OCI-LY1 (cell line): ENCODE data around the gene TMCC2.
A peak's percentile ranks its signal among the peaks of the same experiment; 100 is the strongest.

Experiments used
- H2AFZ ChIP-seq: fragments of 200-600 bp; sonication (generic), shearing (Covaris generic); 2 replicates; pipeline ENCODE4 v1.6.0; 2014; ENCODE audit warnings: antibody characterized with exemption, mild to moderate bottlenecking, low read length
- H3F3A ChIP-seq: fragments of 200-600 bp; sonication (generic), shearing (Covaris generic); 2 replicates; pipeline ENCODE4 v1.6.0; 2014; ENCODE audit warnings: mild to moderate bottlenecking, antibody characterized with exemption, low read length, moderate library complexity; ENCODE audit not compliant: insufficient read depth
- H3K27ac ChIP-seq: fragments of 200-600 bp; sonication (generic); 2 replicates; pipeline ENCODE4 v1.5.1; 2014; ENCODE audit warnings: low read length, mixed run types, mild to moderate bottlenecking, low read depth; ENCODE audit not compliant: poor library complexity, severe bottlenecking
- H3K27me3 ChIP-seq: fragments of 200-600 bp; sonication (generic); 2 replicates; pipeline ENCODE4 v1.6.0; 2014; ENCODE audit warnings: antibody characterized with exemption, mild to moderate bottlenecking, low read length, moderate library complexity; ENCODE audit not compliant: insufficient read depth
- H3K36me3 ChIP-seq: fragments of 200-600 bp; sonication (generic); 2 replicates; pipeline ENCODE4 v1.6.1; 2014; ENCODE audit warnings: mild to moderate bottlenecking, antibody characterized with exemption, low read length, moderate library complexity, mixed read lengths; ENCODE audit not compliant: insufficient read depth
- H3K4me1 ChIP-seq: fragments of 200-600 bp; sonication (generic); 2 replicates; pipeline ENCODE4 v1.5.1; 2014; ENCODE audit warnings: mild to moderate bottlenecking, low read length, moderate library complexity; ENCODE audit not compliant: insufficient read depth, severe bottlenecking
- H3K4me2 ChIP-seq: fragments of 200-600 bp; sonication (generic), shearing (Covaris generic); 2 replicates; pipeline ENCODE4 v1.6.1; 2014; ENCODE audit warnings: low read length
- H3K4me3 ChIP-seq: fragments of 200-600 bp; sonication (generic); 2 replicates; pipeline ENCODE4 v1.5.1; 2014; ENCODE audit warnings: low read length, low read depth, mild to moderate bottlenecking, mixed read lengths; ENCODE audit not compliant: poor library complexity, severe bottlenecking
- H3K79me2 ChIP-seq: fragments of 200-600 bp; shearing (Covaris generic); 2 replicates; pipeline ENCODE4 v1.6.1; 2016; ENCODE audit warnings: mixed run types, low read length, mixed read lengths; ENCODE audit not compliant: insufficient read depth
- H3K9ac ChIP-seq: fragments of 200-600 bp; sonication (generic), shearing (Covaris generic); 2 replicates; pipeline ENCODE4 v1.6.1; 2014; ENCODE audit warnings: mild to moderate bottlenecking, low read length, mixed read lengths
- H3K9me2 ChIP-seq: fragments of 200-600 bp; sonication (generic), shearing (Covaris generic); 2 replicates; pipeline ENCODE4 v1.6.1; 2014; ENCODE audit warnings: low read depth, mild to moderate bottlenecking, low read length, mixed read lengths
- H3K9me3 ChIP-seq: fragments of 200-600 bp; shearing (Covaris generic); 2 replicates; pipeline ENCODE4 v1.6.1; 2014; ENCODE audit warnings: low read length, mixed read lengths
- H4K20me1 ChIP-seq: fragments of 200-600 bp; sonication (generic), shearing (Covaris generic); 2 replicates; pipeline ENCODE4 v1.6.0; 2016; ENCODE audit warnings: mild to moderate bottlenecking, low read length; ENCODE audit not compliant: insufficient read depth
- EZH2 ChIP-seq: fragments of 200-600 bp; sonication (generic), shearing (Covaris generic); IDR thresholded peaks from 2 replicates; pipeline ENCODE4 v1.8.0; 2017; ENCODE audit warnings: borderline replicate concordance, mixed run types, mild to moderate bottlenecking, antibody characterized with exemption, low read length, moderate library complexity, mixed read lengths
- TF ChIP-seq, protein P1 (sequence below): fragments of 200-600 bp; sonication (generic), shearing (Covaris generic); IDR thresholded peaks from 2 replicates; pipeline ENCODE4 v1.5.1; 2017; ENCODE audit warnings: mild to moderate bottlenecking, antibody characterized with exemption, low read length, moderate library complexity, mixed read lengths

Gene TMCC2

DNA sequence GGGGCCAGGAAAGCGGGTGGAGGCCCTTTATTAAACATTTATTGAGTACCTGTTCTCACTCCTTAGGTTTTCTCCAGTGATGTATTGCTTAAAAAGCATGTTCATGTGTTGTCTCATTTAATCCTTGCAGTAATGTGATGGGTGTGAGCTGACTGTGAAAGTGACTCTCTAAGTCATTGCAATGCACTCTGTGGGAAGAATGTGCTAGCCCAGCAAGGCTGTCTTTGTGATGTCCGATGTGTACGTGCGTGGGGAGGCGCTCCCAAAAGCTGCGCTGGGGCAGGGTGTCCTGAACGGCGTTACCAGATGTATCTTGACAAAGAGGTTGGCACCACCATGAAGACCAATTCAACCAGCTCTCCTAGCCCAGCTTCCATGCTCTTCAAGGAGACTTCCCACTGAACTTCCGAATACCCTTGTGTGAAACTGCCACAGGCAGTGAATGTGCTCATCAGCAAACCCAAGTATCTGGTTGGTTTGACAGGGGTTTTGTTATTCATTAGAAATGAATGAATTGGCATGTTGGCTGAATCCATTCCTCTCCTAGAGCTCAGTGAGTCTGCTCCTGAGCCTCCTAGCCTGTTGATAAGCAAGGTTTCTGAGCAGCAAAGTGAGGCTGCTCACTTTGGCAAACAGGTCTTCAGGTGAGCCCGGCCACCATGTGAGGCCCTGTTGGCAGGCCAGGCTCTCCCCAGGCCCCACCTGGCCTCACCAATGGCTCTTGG lies 65.8 kb downstream of the TMCC2 start:
- Histone ChIP-seq H4K20me1 (no peaks in the 10 kb centered on the region), H3K4me2 (no peak overlapping the region)

DNA sequence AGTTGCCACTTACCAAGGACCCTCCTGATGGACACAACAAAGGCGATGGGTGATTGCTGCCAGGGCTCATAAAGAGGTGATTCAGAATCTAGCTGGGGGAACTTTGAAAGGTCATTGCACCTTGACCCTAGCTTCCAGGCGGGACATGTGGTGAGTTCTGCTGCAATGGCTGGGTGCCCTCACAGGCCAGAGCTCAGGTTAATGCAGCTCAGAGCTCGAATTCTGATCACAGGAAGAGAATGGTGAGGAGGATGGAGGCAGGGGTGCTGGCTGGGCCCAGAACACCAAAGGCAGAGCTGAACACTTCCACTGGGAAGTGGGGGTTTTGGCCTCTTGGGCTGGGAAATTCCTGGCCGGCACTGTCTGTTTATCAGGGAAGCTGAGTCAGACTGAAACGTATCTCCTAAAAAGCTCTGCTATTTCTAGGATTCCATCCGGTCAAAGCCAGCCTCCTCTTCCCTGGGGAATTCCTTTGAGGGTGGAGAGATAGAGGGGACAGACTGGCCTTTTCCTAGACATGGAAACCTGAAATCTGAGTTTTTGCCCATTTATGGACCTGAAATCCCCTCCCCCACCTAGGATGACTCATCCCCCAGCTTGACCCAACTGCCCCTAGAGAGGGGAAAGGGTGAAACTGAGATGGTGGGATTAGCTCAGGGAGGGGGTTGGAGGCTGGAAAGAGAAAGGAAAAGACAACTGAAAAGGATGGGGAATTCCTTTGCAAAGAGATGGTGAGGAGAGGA lies 66.6 kb downstream of the TMCC2 start:
- Histone ChIP-seq H3K4me2 (no peak overlapping the region), H3K9me3 (no peaks in the 10 kb centered on the region)

More for the DNA sequence above, 65.8 kb downstream of the TMCC2 start:
- Histone ChIP-seq H3F3A (0 out of 2 replicates have a peak, but pooled peaks cover 3% of the 10 kb centered on the region), H3K9me2 (no peaks in the 10 kb centered on the region), H3K36me3 (no peaks in the 10 kb centered on the region), H3K4me1 (peaks cover 43% of the 10 kb centered on the region), H3K79me2 (no peaks in the 10 kb centered on the region), H3K27me3 (no peaks in the 10 kb centered on the region), H3K4me3 (no peak overlapping the region), H3K9ac (no peak overlapping the region), H2AFZ (no peak overlapping the region), H3K9me3 (no peaks in the 10 kb centered on the region), H3K27ac (peak overlapping the region; percentile 46)
- TF ChIP-seq EZH2: no peak
- TF ChIP-seq, protein P1, sequence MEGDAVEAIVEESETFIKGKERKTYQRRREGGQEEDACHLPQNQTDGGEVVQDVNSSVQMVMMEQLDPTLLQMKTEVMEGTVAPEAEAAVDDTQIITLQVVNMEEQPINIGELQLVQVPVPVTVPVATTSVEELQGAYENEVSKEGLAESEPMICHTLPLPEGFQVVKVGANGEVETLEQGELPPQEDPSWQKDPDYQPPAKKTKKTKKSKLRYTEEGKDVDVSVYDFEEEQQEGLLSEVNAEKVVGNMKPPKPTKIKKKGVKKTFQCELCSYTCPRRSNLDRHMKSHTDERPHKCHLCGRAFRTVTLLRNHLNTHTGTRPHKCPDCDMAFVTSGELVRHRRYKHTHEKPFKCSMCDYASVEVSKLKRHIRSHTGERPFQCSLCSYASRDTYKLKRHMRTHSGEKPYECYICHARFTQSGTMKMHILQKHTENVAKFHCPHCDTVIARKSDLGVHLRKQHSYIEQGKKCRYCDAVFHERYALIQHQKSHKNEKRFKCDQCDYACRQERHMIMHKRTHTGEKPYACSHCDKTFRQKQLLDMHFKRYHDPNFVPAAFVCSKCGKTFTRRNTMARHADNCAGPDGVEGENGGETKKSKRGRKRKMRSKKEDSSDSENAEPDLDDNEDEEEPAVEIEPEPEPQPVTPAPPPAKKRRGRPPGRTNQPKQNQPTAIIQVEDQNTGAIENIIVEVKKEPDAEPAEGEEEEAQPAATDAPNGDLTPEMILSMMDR: no peak

DNA sequence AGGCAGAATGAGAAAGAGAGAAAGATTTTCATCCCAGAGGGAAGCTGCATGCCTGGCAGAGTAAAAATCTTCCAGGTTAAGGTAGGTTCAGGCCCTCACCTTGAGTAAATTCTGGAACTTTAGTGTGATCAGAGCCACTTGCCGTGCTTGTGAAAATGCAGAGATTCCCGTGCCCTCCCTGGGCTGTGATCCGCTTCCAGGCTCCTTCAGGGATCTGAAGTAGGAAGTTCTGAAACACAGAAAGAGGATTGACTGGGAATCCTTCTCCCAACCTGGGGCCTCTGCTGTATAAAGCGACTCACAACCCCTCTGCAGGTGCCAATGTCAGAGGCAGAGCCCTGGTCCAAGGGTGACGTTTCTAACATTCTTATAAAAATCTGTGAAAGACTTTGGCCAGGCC lies 67.2 kb downstream of the TMCC2 start:
- no peak for TF ChIP-seq EZH2
- TF ChIP-seq, protein P1: no peak
- H3K4me2 ChIP-seq: no peak overlapping the region
- 0 out of 2 replicates have a peak, but pooled peaks cover 4% of the 10 kb centered on the region for H3F3A ChIP-seq
- H3K9ac ChIP-seq: no peak overlapping the region
- peaks cover 46% of the 10 kb centered on the region for H3K4me1 ChIP-seq
- H3K36me3 ChIP-seq: no peaks in the 10 kb centered on the region
- H3K9me3 ChIP-seq: no peaks in the 10 kb centered on the region
- no peak overlapping the region for H3K27ac ChIP-seq
- no peaks in the 10 kb centered on the region for H3K9me2 ChIP-seq
- H2AFZ ChIP-seq: no peak overlapping the region
- H3K79me2 ChIP-seq: no peaks in the 10 kb centered on the region
- H4K20me1 ChIP-seq: no peaks in the 10 kb centered on the region
- H3K4me3 ChIP-seq: no peak overlapping the region
- H3K27me3 ChIP-seq: no peaks in the 10 kb centered on the region

More for the DNA sequence above, 66.6 kb downstream of the TMCC2 start:
- H3K79me2 ChIP-seq: no peaks in the 10 kb centered on the region
- H3K27me3 ChIP-seq: no peaks in the 10 kb centered on the region
- peaks cover 42% of the 10 kb centered on the region for H3K4me1 ChIP-seq
- no peak overlapping the region for H3K9ac ChIP-seq
- H3F3A ChIP-seq: 0 out of 2 replicates have a peak, but pooled peaks cover 3% of the 10 kb centered on the region
- no peaks in the 10 kb centered on the region for H3K9me2 ChIP-seq
- no peak overlapping the region for H2AFZ ChIP-seq
- no peaks in the 10 kb centered on the region for H3K36me3 ChIP-seq
- no peak overlapping the region for H3K4me3 ChIP-seq
- TF ChIP-seq, protein P1: no peak
- no peak for TF ChIP-seq EZH2
- H3K27ac ChIP-seq: peak overlapping the region; percentile 46
- no peaks in the 10 kb centered on the region for H4K20me1 ChIP-seq
